ENCODE results near the gene ZNF579.

- no peak for TF ChIP-seq CTCF (conservative IDR thresholded peaks at IDR 0.05)
- no peak for TF ChIP-seq EZH2 (IDR thresholded peaks at IDR 0.05; ENCODE audit: low read depth)
Measured at GRCh38 chr19:55620410-55621204, 40.0 kb upstream of the ZNF579 start.

Measured in PC-9 (cell line).